GM19193 (cell line): ENCODE results near the gene MIEN1.

ENCODE experiments used
- POLR2A ChIP-seq: IDR thresholded peaks from 4 replicates; pipeline ENCODE4 v1.6.1; 2011; ENCODE audit not compliant: insufficient read depth, insufficient read length; ENCODE audit errors: extremely low read depth

Gene MIEN1

GRCh38 chr17:39737206-39737759 is 7.0 kb upstream of the MIEN1 start:
- no peak for TF ChIP-seq POLR2A

- TF ChIP-seq POLR2A: no peak
Observed at GRCh38 chr17:39736319-39737165, 6.2 kb upstream of the MIEN1 start.

GRCh38 chr17:39735882-39736281 is 5.5 kb upstream of the MIEN1 start:
- TF ChIP-seq POLR2A: no peak

GRCh38 chr17:39732586-39732985 is 2.3 kb upstream of the MIEN1 start:
- TF ChIP-seq POLR2A: no peak

- TF ChIP-seq POLR2A: no peak
Observed at GRCh38 chr17:39729280-39729851, 966 bp downstream of the MIEN1 start.

- no peak for TF ChIP-seq POLR2A
Observed at GRCh38 chr17:39727556-39727955, 2.8 kb downstream of the MIEN1 start.

GRCh38 chr17:39726617-39727016 is 3.7 kb downstream of the MIEN1 start:
- TF ChIP-seq POLR2A: no peak

GRCh38 chr17:39724731-39725130 is 5.6 kb downstream of the MIEN1 start:
- TF ChIP-seq POLR2A: no peak

GRCh38 chr17:39722965-39723848 is 7.1 kb downstream of the MIEN1 start:
- no peak for TF ChIP-seq POLR2A

GRCh38 chr17:39722104-39722503 is 8.2 kb downstream of the MIEN1 start:
- no peak for TF ChIP-seq POLR2A

- no peak for TF ChIP-seq POLR2A
Observed at GRCh38 chr17:39719563-39720355, 10.6 kb downstream of the MIEN1 start.

GRCh38 chr17:39717660-39718059 is 12.7 kb downstream of the MIEN1 start:
- TF ChIP-seq POLR2A: no peak

- no peak for TF ChIP-seq POLR2A
Observed at GRCh38 chr17:39716879-39717536, 13.3 kb downstream of the MIEN1 start.
